ENCODE data around the gene TLL1. TPM values are rescaled to one million over a fixed set of nuclear protein-coding genes. Genes with fewer than 3 reads are reported as not detected.

TLL1 gene
- total RNA-seq, 1 experiment from 2014 or later: not detected

- no peak overlapping the region for H4K5ac ChIP-seq (ENCODE audit: insufficient read length, low read depth, low read length)
- H3K9me3 ChIP-seq (ENCODE audit: control insufficient read depth, low read depth, low read length): no peaks in the 10 kb centered on the region
- no peak overlapping the region for H3K27ac Mint-ChIP-seq
- no peak overlapping the region for H3K18ac ChIP-seq (ENCODE audit: insufficient read length, low read depth, low read length)
- H3K9ac ChIP-seq (ENCODE audit: extremely low read depth, insufficient read length, low read length): no peak overlapping the region
- H2BK20ac ChIP-seq (ENCODE audit: low read depth, low read length, poor library complexity, severe bottlenecking): no peak overlapping the region
- no peak overlapping the region for H3K14ac ChIP-seq (ENCODE audit: insufficient read depth, low read length)
- no peaks in the 10 kb centered on the region for H3K9me3 Mint-ChIP-seq
- H2BK5ac ChIP-seq (ENCODE audit: insufficient read length, low read length): no peak overlapping the region
- H3K27ac ChIP-seq (ENCODE audit: insufficient read length, low read depth, low read length): no peak overlapping the region
- H4K8ac ChIP-seq (replicated peaks; ENCODE audit: insufficient read length, low read depth, low read length): no peak overlapping the region
- DNase-seq: no peak
- H3K79me2 ChIP-seq (ENCODE audit: insufficient read depth, low read length): no peaks in the 10 kb centered on the region
- H3K4me3 Mint-ChIP-seq: no peak overlapping the region
- H3K4ac ChIP-seq (ENCODE audit: low read depth, low read length): no peak overlapping the region
- H2AK5ac ChIP-seq (ENCODE audit: insufficient read length, low read length): no peak overlapping the region
- no peak overlapping the region for H3K56ac ChIP-seq (ENCODE audit: insufficient read length, low read depth, low read length)
- H2BK120ac ChIP-seq (ENCODE audit: low read depth, low read length, poor library complexity, severe bottlenecking): no peak overlapping the region
- no peaks in the 10 kb centered on the region for H3K4me1 Mint-ChIP-seq
- H3K36me3 Mint-ChIP-seq (ENCODE audit: insufficient read depth in 1 of 3, low read depth in 3 of 3): no peaks in the 10 kb centered on the region
- WGBS (ENCODE audit: extremely low coverage, insufficient read length, low lambda C conversion rate): no CpG with 5 or more reads among the region's 3 CpGs
- H3K4me1 ChIP-seq (ENCODE audit: insufficient read depth, low read length): no peaks in the 10 kb centered on the region
- no peaks in the 10 kb centered on the region for H3K27me3 Mint-ChIP-seq (ENCODE audit: low read depth)
- H4K91ac ChIP-seq (ENCODE audit: insufficient read length, low read depth, low read length): no peak overlapping the region
- H3K27me3 ChIP-seq (ENCODE audit: insufficient read depth, low read length): no peaks in the 10 kb centered on the region
- no peaks in the 10 kb centered on the region for H4K20me1 ChIP-seq (ENCODE audit: control insufficient read depth, insufficient read depth, insufficient read length)
- no peak overlapping the region for H2BK12ac ChIP-seq (ENCODE audit: insufficient read length, low read depth, low read length)
- no peak for TF ChIP-seq CTCF (conservative IDR thresholded peaks at IDR 0.05)
- H3K79me1 ChIP-seq (ENCODE audit: insufficient read depth, low read depth, low read length, poor library complexity, severe bottlenecking): no peaks in the 10 kb centered on the region
- H3K23me2 ChIP-seq (ENCODE audit: insufficient read length, low read depth, low read length, poor library complexity, severe bottlenecking): no peaks in the 10 kb centered on the region
- H2BK15ac ChIP-seq (ENCODE audit: low read depth, low read length): no peak overlapping the region
- no peak overlapping the region for H3K23ac ChIP-seq (ENCODE audit: insufficient read length, low read depth, low read length)
- H3T11ph ChIP-seq (ENCODE audit: low read length): no peak overlapping the region
- no peak overlapping the region for H3K4me2 ChIP-seq (ENCODE audit: insufficient read depth, insufficient read length, low read length)
- no peak overlapping the region for H2AFZ ChIP-seq (ENCODE audit: low read length)
These were observed 21.8 kb upstream of the TLL1 start for GRCh38 chr4:165851256-165851655.
